Kidney (tissue), 14 donors: ENCODE results near the gene ADIG. TPM values are rescaled to one million over a fixed set of nuclear protein-coding genes. Genes with fewer than 3 reads are reported as not detected.

Experiments used
- DNase-seq, 5 donors: peaks; one replicate each; pipeline ENCODE4 v3.0.0-alpha.2; 2013 to 2020
- FAIRE-seq: peaks from 2 replicates; lab custom pipeline; 2012; peaks lifted over from hg19 to GRCh38; lab: Jason Lieb, UNC
- H3K27ac ChIP-seq, 2 donors: one replicate each; pipeline ENCODE4 v1.7.0; 2013; ENCODE audit warnings: low read depth in 2 of 2, low read length in 2 of 2, inconsistent platforms in 1 of 2
- H3K27me3 ChIP-seq: one replicate; pipeline ENCODE4 v1.7.1; 2013; ENCODE audit warnings: low read length, inconsistent platforms; ENCODE audit not compliant: control insufficient read depth, insufficient read depth
- H3K36me3 ChIP-seq, 3 donors: one replicate each; pipeline versions ENCODE4 v1.7.0 to v1.7.1; 2013; ENCODE audit warnings: low read length in 3 of 3, control low read depth in 1 of 3, inconsistent platforms in 1 of 3; ENCODE audit not compliant: insufficient read depth in 3 of 3, control insufficient read depth in 2 of 3
- H3K4me1 ChIP-seq, 3 donors: one replicate each; pipeline versions ENCODE4 v1.7.0 to v1.7.1; 2013; ENCODE audit warnings: low read length in 3 of 3, inconsistent platforms in 1 of 3, low read depth in 1 of 3; ENCODE audit not compliant: control insufficient read depth in 2 of 3, insufficient read depth in 2 of 3
- H3K4me3 ChIP-seq, 3 donors: one replicate each; pipeline versions ENCODE4 v1.7.0 to v1.8.1; 2013; ENCODE audit warnings: low read length in 3 of 3, control low read depth in 1 of 3, inconsistent platforms in 1 of 3
- H3K9ac ChIP-seq, 3 donors: one replicate each; pipeline versions ENCODE4 v1.7.0 to v1.7.1; 2013; ENCODE audit warnings: low read length in 3 of 3, control low read depth in 1 of 3, inconsistent platforms in 1 of 3
- H3K9me3 ChIP-seq, 3 donors: one replicate each; pipeline versions ENCODE4 v1.7.0 to v1.7.1; 2013; ENCODE audit warnings: low read length in 3 of 3, control low read depth in 1 of 3, inconsistent platforms in 1 of 3; ENCODE audit not compliant: control insufficient read depth in 2 of 3, insufficient read depth in 1 of 3
- intact Hi-C: fragments of 100-400 bp; cut with DNase I; formaldehyde crosslinking; loops from one replicate; pipeline ENCODE4 v1.11.1; 2022
- polyA plus RNA-seq: library from polyadenylated mRNA; stranded (reverse); fragments of 350-450 nt; fragmentation: Illumina TruSeq; extraction: RNeasy Lipid Tissue Mini Kit (QIAGEN cat#74804); gene quantifications from one replicate; pipeline ENCODE4 v1.2.3, GENCODE V29; 2014; ENCODE audit warnings: low read depth, low replicate concordance; ENCODE audit not compliant: insufficient read depth
- total RNA-seq: library from RNA; stranded (reverse); fragmentation: NEBNext Ultra II Directional; extraction: Animal tissue kit (Norgen Biotek cat#: 25700); gene quantifications from one replicate; pipeline ENCODE4 v1.2.1, GENCODE V29; 2021
- TF ChIP-seq, protein P1 (sequence below): IDR thresholded peaks from 3 replicates; pipeline ENCODE4 v1.5.1; 2012; ENCODE audit warnings: mild to moderate bottlenecking, moderate library complexity, borderline replicate concordance; ENCODE audit not compliant: insufficient read depth; ENCODE audit errors: extremely low read depth
- donor health status: control.
- donor health status: control.
- donor health status: control.
- donor health status: control.
- donor health status: control.
- donor health status: DM: yes; HTN: yes; CAD: no.
- donor health status: Normal renal cell carcinoma (clear cell type).

Gene ADIG
- total and polyA plus RNA-seq, 2 donors from 2014 or later = 0.58 TPM; not detected in 1

DNA sequence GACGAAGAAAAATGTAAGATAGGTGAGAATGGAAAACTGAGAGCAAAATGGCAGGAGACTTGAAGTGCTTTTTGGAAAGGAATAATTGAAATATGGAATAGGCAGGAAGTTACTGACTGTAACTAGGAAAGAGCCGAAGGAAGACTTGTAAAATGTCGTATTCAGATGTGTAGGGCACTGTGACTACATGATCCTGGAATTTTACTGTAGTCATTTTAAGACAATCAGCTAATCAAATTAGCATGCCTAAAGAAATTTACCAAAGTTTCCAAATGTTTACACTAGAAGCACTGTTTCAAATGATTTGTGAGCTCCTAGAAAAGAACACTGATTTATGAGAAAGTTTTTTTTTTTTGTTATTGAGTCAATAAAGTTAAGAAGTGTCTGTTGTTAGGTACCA, 21.2 kb upstream of the ADIG start:
- no peak overlapping the region for H3K4me3 ChIP-seq
- no peaks in the 10 kb centered on the region for H3K27me3 ChIP-seq
- FAIRE-seq (no peak), DNase-seq (no peak)
- no peaks in the 10 kb centered on the region for H3K9me3 ChIP-seq
- H3K36me3 ChIP-seq = peaks cover 9 to 16% (median 13%) of the 10 kb centered on the region in 3 donors
- TF ChIP-seq, protein P1, sequence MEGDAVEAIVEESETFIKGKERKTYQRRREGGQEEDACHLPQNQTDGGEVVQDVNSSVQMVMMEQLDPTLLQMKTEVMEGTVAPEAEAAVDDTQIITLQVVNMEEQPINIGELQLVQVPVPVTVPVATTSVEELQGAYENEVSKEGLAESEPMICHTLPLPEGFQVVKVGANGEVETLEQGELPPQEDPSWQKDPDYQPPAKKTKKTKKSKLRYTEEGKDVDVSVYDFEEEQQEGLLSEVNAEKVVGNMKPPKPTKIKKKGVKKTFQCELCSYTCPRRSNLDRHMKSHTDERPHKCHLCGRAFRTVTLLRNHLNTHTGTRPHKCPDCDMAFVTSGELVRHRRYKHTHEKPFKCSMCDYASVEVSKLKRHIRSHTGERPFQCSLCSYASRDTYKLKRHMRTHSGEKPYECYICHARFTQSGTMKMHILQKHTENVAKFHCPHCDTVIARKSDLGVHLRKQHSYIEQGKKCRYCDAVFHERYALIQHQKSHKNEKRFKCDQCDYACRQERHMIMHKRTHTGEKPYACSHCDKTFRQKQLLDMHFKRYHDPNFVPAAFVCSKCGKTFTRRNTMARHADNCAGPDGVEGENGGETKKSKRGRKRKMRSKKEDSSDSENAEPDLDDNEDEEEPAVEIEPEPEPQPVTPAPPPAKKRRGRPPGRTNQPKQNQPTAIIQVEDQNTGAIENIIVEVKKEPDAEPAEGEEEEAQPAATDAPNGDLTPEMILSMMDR = no peak
- no peak overlapping the region for H3K27ac ChIP-seq
- no peaks in the 10 kb centered on the region for H3K4me1 ChIP-seq
- no peak overlapping the region for H3K9ac ChIP-seq
- intact Hi-C loops = no loop called here

DNA sequence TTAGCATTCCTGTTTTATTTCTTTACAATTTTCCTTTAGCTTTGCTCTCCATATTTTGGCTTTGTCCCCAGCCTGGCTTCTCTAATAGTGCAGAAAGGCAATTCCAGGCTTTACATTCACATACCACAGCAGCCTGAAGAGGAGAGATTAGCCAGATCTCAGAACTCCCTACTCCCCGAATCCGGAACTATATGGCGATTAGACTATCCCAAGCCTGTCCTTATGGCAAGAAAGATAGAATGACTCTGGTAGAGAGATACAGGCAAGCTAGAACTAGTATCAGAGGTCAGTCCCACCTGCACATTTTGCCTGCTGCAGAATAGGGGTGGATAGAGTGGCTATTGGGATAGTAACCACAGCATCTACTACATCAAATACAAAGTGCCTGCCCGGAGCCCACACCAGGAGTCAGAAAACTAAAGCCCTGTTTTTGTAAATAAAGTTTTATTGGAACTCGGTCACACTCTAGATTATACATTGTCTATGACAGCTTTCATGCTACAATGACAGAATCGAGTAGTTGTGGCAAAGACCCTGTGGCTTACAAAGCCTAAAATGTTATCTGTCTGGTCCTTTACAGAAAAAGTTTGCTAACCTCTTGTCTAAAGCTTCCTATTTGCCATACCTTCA, 17.1 kb upstream of the ADIG start:
- Histone ChIP-seq H3K4me3 (no peak overlapping the region), H3K9ac (no peak overlapping the region), H3K36me3 (peaks cover 0 to 11% (median 2%) of the 10 kb centered on the region in 3 donors), H3K27me3 (no peaks in the 10 kb centered on the region), H3K9me3 (no peaks in the 10 kb centered on the region), H3K4me1 (peaks cover 0 to 8% (median 0%) of the 10 kb centered on the region in 3 donors), H3K27ac (no peak overlapping the region)
- no peak for FAIRE-seq
- TF ChIP-seq, protein P1 = no peak
- intact Hi-C loops = no loop called here
- no peak for DNase-seq

DNA sequence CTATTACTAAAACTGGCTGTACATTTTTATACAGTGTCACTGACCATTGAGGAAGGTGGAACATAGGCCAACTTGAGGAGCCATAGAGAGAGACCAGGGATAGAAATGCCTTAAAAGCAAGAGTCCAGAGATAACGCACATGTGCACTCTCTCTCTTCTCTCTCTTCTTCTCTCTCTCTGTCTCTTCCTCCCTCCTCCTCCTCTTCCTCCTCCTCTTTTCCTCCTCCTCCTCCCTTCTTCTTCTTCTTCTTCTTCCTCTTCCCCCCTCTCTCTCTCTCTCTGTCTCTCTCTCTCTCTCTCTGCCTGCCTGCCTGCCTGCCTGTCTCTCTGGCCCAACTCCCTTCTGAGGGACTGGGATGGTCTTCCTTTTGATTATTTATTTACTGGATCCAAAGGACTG, 16.3 kb upstream of the ADIG start:
- H3K36me3 ChIP-seq = peaks cover 0 to 13% (median 3%) of the 10 kb centered on the region in 3 donors
- no peaks in the 10 kb centered on the region for H3K9me3 ChIP-seq
- no peak overlapping the region for H3K9ac ChIP-seq
- DNase-seq (no peak), FAIRE-seq (no peak)
- H3K27ac ChIP-seq = no peak overlapping the region
- intact Hi-C loops = no loop called here
- peaks cover 0 to 8% (median 0%) of the 10 kb centered on the region in 3 donors for H3K4me1 ChIP-seq
- H3K4me3 ChIP-seq = no peak overlapping the region
- TF ChIP-seq, protein P1 = no peak
- no peaks in the 10 kb centered on the region for H3K27me3 ChIP-seq
